Endodermal cell (in vitro differentiated cells): Measurements from ENCODE around the gene ST3GAL3. TPM values are rescaled to one million over a fixed set of nuclear protein-coding genes. Genes with fewer than 3 reads are reported as not detected.

Experiments
- DNase-seq: peaks from one replicate; pipeline ENCODE4 v3.0.0-alpha.2; 2017
- H3K27ac ChIP-seq: 2 replicates; pipeline ENCODE4 v1.5.1; 2013; ENCODE audit warnings: mild to moderate bottlenecking, low read depth, low read length, moderate library complexity
- H3K27me3 ChIP-seq: 2 replicates; pipeline ENCODE4 v1.6.1; 2013; ENCODE audit warnings: mild to moderate bottlenecking, low read length, moderate library complexity; ENCODE audit not compliant: insufficient read depth, control insufficient read depth, poor library complexity, severe bottlenecking
- H3K36me3 ChIP-seq: 2 replicates; pipeline ENCODE4 v1.7.0; 2013; ENCODE audit warnings: mild to moderate bottlenecking, low read length, moderate library complexity; ENCODE audit not compliant: control insufficient read depth, insufficient read depth
- H3K4me1 ChIP-seq: one replicate; pipeline ENCODE4 v1.7.0; 2013; ENCODE audit warnings: low read length; ENCODE audit not compliant: control insufficient read depth, insufficient read depth
- H3K4me3 ChIP-seq: 2 replicates; pipeline ENCODE4 v1.5.1; 2013; ENCODE audit warnings: mild to moderate bottlenecking, low read length, moderate library complexity
- H3K9ac ChIP-seq: 2 replicates; pipeline ENCODE4 v1.6.1; 2013; ENCODE audit warnings: mild to moderate bottlenecking, low read length, moderate library complexity; ENCODE audit not compliant: poor library complexity, severe bottlenecking; ENCODE audit errors: extremely low read depth
- H3K9me3 ChIP-seq: 2 replicates; pipeline ENCODE4 v1.6.1; 2013; ENCODE audit warnings: mild to moderate bottlenecking, low read length, moderate library complexity; ENCODE audit not compliant: control insufficient read depth
- H3K27ac Mint-ChIP-seq: 2 replicates; pipeline ENCODE4 v1.8.0; 2020; ENCODE audit warnings: mixed read lengths
- H3K27me3 Mint-ChIP-seq: 2 replicates; pipeline ENCODE4 v1.8.0; 2021; ENCODE audit warnings: mild to moderate bottlenecking, mixed read lengths; ENCODE audit not compliant: insufficient read depth
- H3K36me3 Mint-ChIP-seq: 2 replicates; pipeline ENCODE4 v1.8.0; 2020; ENCODE audit warnings: low read depth, mixed read lengths
- H3K4me1 Mint-ChIP-seq: 2 replicates; pipeline ENCODE4 v1.8.0; 2020; ENCODE audit warnings: mixed read lengths
- H3K4me3 Mint-ChIP-seq: 2 replicates; pipeline ENCODE4 v1.8.0; 2020; ENCODE audit warnings: mild to moderate bottlenecking, moderate library complexity, mixed read lengths
- H3K9me3 Mint-ChIP-seq: 2 replicates; pipeline ENCODE4 v1.8.0; 2020; ENCODE audit warnings: mild to moderate bottlenecking, mixed read lengths
- whole genome bisulfite sequencing, 2 experiments: methylation state at CpG; one replicate each; pipeline versions ENCODE4 v1.1.5 to v1.1.7; 2013; ENCODE audit warnings: missing lambda C conversion rate in 2 of 2, mixed read lengths in 1 of 2; ENCODE audit not compliant: insufficient coverage in 1 of 2, insufficient read length in 1 of 2; 5-methylcytosine and 5-hydroxymethylcytosine counted together
- total RNA-seq, 2 donors: library from RNA; stranded (reverse); fragmentation: NEBNext Ultra II Directional in 1 of 2; extraction: Animal tissue kit (Norgen Biotek cat#: 25700) in 1 of 2; gene quantifications; 2 replicates in 1 of 2; 3 replicates in 1 of 2; pipeline ENCODE4 v1.2.1, GENCODE V29; 2021
- TF ChIP-seq, protein P1 (sequence below): fragments of 200-600 bp; sonication (generic); conservative IDR thresholded peaks from 2 replicates; pipeline ENCODE4 v1.5.0; 2021; ENCODE audit warnings: antibody characterized with exemption, mild to moderate bottlenecking

Gene ST3GAL3
- total RNA-seq, 2 donors from 2014 or later = 15.5 to 15.9 TPM

DNA sequence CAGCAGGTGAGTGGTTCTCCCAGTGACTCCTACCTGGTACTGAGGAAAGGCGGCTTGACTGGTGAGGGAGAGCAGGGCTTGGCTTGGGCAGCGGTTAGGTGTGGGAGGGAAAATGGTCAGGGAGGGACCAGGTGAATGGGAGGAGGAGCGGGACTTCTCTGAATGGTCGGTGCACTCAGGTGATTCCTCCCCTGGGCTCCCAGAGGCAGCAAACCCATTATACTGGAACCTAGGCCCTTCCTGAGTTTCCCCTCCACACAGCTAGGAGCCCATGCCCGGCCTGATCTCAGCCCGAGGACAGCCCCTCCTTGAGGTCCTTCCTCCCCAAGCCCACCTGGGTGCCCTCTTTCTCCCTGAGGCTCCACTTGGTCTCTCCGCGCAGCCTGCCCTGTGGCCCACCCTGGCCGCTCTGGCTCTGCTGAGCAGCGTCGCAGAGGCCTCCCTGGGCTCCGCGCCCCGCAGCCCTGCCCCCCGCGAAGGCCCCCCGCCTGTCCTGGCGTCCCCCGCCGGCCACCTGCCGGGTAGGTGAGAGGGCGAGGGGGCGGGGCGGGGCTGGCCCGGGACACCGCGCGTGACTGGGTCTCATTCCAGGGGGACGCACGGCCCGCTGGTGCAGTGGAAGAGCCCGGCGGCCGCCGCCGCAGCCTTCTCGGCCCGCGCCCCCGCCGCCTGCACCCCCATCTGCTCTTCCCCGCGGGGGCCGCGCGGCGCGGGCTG is 228.5 kb downstream of the ST3GAL3 start:
- no peaks in the 10 kb centered on the region for H3K9me3 ChIP-seq
- H3K4me1 ChIP-seq = no peaks in the 10 kb centered on the region
- H3K27ac Mint-ChIP-seq = peak overlapping the region; percentile 83
- WGBS, 2 experiments = 14 to 69% methylated on average over 4 to 48 of the region's 48 CpGs
- peak overlapping the region; percentile 63 for H3K4me3 Mint-ChIP-seq
- peak overlapping the region; percentile 57 for H3K4me3 ChIP-seq
- TF ChIP-seq, protein P1, sequence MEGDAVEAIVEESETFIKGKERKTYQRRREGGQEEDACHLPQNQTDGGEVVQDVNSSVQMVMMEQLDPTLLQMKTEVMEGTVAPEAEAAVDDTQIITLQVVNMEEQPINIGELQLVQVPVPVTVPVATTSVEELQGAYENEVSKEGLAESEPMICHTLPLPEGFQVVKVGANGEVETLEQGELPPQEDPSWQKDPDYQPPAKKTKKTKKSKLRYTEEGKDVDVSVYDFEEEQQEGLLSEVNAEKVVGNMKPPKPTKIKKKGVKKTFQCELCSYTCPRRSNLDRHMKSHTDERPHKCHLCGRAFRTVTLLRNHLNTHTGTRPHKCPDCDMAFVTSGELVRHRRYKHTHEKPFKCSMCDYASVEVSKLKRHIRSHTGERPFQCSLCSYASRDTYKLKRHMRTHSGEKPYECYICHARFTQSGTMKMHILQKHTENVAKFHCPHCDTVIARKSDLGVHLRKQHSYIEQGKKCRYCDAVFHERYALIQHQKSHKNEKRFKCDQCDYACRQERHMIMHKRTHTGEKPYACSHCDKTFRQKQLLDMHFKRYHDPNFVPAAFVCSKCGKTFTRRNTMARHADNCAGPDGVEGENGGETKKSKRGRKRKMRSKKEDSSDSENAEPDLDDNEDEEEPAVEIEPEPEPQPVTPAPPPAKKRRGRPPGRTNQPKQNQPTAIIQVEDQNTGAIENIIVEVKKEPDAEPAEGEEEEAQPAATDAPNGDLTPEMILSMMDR = no peak
- H3K27me3 ChIP-seq = peaks cover 41% of the 10 kb centered on the region
- H3K4me1 Mint-ChIP-seq = peaks cover 16% of the 10 kb centered on the region
- H3K36me3 Mint-ChIP-seq = no peaks in the 10 kb centered on the region
- peak; percentile 86 for DNase-seq
- no peaks in the 10 kb centered on the region for H3K36me3 ChIP-seq
- peaks cover 44% of the 10 kb centered on the region for H3K27me3 Mint-ChIP-seq
- H3K9me3 Mint-ChIP-seq = no peaks in the 10 kb centered on the region
- no peak overlapping the region for H3K27ac ChIP-seq
- H3K9ac ChIP-seq = no peak overlapping the region

DNA sequence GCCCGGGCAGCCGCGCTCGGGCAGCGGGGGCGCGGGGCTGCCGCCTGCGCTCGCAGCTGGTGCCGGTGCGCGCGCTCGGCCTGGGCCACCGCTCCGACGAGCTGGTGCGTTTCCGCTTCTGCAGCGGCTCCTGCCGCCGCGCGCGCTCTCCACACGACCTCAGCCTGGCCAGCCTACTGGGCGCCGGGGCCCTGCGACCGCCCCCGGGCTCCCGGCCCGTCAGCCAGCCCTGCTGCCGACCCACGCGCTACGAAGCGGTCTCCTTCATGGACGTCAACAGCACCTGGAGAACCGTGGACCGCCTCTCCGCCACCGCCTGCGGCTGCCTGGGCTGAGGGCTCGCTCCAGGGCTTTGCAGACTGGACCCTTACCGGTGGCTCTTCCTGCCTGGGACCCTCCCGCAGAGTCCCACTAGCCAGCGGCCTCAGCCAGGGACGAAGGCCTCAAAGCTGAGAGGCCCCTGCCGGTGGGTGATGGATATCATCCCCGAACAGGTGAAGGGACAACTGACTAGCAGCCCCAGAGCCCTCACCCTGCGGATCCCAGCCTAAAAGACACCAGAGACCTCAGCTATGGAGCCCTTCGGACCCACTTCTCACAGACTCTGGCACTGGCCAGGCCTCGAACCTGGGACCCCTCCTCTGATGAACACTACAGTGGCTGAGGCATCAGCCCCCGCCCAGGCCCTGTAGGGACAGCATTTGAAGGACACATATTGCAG is 229.3 kb downstream of the ST3GAL3 start:
- no peaks in the 10 kb centered on the region for H3K9me3 Mint-ChIP-seq
- 7 to 27% methylated on average over 20 to 56 of the region's 56 CpGs for WGBS, 2 experiments

DNA sequence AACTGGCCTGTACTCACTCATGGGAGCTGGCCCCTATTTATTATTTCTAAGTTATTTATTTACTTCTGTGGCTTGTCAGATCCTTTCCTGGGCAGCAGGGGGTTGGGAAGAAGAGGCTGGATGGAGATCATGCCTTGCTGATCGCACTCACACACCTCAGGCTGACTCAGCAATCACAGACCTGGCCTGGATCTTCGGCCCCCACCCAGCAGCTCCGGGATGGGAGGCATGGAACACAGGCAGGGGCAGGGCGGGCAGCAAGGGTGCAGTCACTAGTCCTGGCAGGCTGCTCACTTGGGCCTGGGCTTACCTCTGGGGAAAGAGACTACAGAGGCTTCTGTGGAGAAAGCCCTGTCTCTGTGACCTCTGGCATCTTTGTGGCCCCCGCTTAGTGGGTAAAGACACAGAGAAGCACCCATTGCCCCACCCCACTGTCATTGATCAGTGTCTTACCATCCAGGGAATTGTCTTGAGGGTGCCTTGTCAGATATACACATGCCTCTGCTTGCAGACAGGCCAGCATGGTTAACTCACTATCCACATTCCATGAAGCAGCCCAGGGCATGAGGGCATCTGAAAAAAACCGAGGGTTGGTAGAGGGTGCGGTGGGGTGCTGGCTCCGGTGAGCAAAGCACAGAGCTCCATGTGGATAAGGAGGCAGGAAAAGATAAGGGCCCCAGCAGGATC is 230.0 kb downstream of the ST3GAL3 start:
- H3K27ac ChIP-seq = no peak overlapping the region
- Mint-ChIP-seq H3K27ac (no peak overlapping the region), H3K4me1 (peaks cover 16% of the 10 kb centered on the region), H3K4me3 (peak overlapping the region; percentile 63), H3K27me3 (peaks cover 33% of the 10 kb centered on the region), H3K36me3 (no peaks in the 10 kb centered on the region), H3K9me3 (no peaks in the 10 kb centered on the region)
- H3K4me3 ChIP-seq = no peak overlapping the region
- TF ChIP-seq, protein P1 = no peak
- H3K27me3 ChIP-seq = peaks cover 33% of the 10 kb centered on the region
- H3K4me1 ChIP-seq = no peaks in the 10 kb centered on the region
- DNase-seq = no peak
- H3K36me3 ChIP-seq = no peaks in the 10 kb centered on the region
- no peaks in the 10 kb centered on the region for H3K9me3 ChIP-seq
- H3K9ac ChIP-seq = no peak overlapping the region
- whole genome bisulfite sequencing, 2 experiments = 90 to 93% methylated on average over 5 to 8 of the region's 8 CpGs

More for the DNA sequence above, 229.3 kb downstream of the ST3GAL3 start:
- Histone ChIP-seq H3K9me3 (no peaks in the 10 kb centered on the region), H3K4me1 (no peaks in the 10 kb centered on the region), H3K36me3 (no peaks in the 10 kb centered on the region), H3K9ac (no peak overlapping the region), H3K4me3 (peak overlapping the region; percentile 77), H3K27ac (no peak overlapping the region), H3K27me3 (peaks cover 40% of the 10 kb centered on the region)
- Mint-ChIP-seq H3K4me3 (peak overlapping the region; percentile 63), H3K4me1 (peaks cover 16% of the 10 kb centered on the region), H3K36me3 (no peaks in the 10 kb centered on the region), H3K27ac (no peak overlapping the region), H3K27me3 (peaks cover 40% of the 10 kb centered on the region)
- DNase-seq = peak; percentile 87
- TF ChIP-seq, protein P1 = peak; percentile 65
